GM12878 (cell line): ENCODE data around the gene ATG3. TPM values are rescaled to one million over a fixed set of nuclear protein-coding genes. Genes with fewer than 3 reads are reported as not detected.

Experiments used
- ATAC-seq: fragments of 200-7000 bp; cut with Tn5 transposase; 3 replicates; pipeline ENCODE4 v1.9.1; 2020; ENCODE audit warnings: mild to moderate bottlenecking, moderate library complexity
- BruUV-seq: library from RNA; stranded (reverse); fragments of 400-500 nt; replicated peaks from 2 replicates; lab custom pipeline; 2021; lab: Mats Ljungman, UMichigan
- CTCF ChIA-PET: fragments of 300-600 bp; sonication (Branson Sonifier 250); formaldehyde crosslinking; extraction: SDS; loops from one replicate; lab custom pipeline; 2021; ENCODE audit warnings: inconsistent platforms; lab: Yijun Ruan, JAX
- POLR2A ChIA-PET: fragments of 350-600 bp; formaldehyde crosslinking; extraction: SDS; loops from one replicate; lab custom pipeline; 2021; ENCODE audit warnings: inconsistent platforms; lab: Charles Lee
- RAD21 ChIA-PET: fragments of 300-600 bp; sonication (Branson Sonifier 250); formaldehyde crosslinking; loops from one replicate; lab custom pipeline; 2023; ENCODE audit warnings: antibody characterized with exemption; ENCODE audit not compliant: unreplicated experiment; lab: Charles Lee
- SMC1A ChIA-PET: fragments of 300-600 bp; sonication (Branson Sonifier 250); formaldehyde crosslinking; loops from one replicate; lab custom pipeline; 2023; ENCODE audit not compliant: unreplicated experiment, uncharacterized antibody; lab: Charles Lee
- DNase-seq: peaks from one replicate; pipeline ENCODE4 v3.0.0-alpha.2; 2011; ENCODE audit warnings: low read depth, low spot score
- FAIRE-seq: peaks from 3 replicates; lab custom pipeline; 2011; peaks lifted over from hg19 to GRCh38; lab: Jason Lieb, UNC
- H2AFZ ChIP-seq: 2 replicates; pipeline ENCODE4 v1.6.0; 2011; ENCODE audit warnings: low read depth, low read length, control low read depth; ENCODE audit not compliant: control insufficient read depth
- H3K27ac ChIP-seq: 2 replicates; pipeline ENCODE4 v1.5.1; 2011; ENCODE audit warnings: control low read depth; ENCODE audit not compliant: control insufficient read depth, insufficient read depth
- H3K27me3 ChIP-seq, 2 experiments: replicated peaks in 1 of 2; 2 replicates each; pipeline versions ENCODE4 v1.6.0 to v1.6.1; 2011; ENCODE audit warnings: low read length in 1 of 2; ENCODE audit not compliant: control insufficient read depth in 2 of 2, insufficient read depth in 2 of 2
- H3K36me3 ChIP-seq, 2 experiments: 2 replicates each; pipeline ENCODE4 v1.5.1; 2011; ENCODE audit warnings: low read length in 1 of 2; ENCODE audit not compliant: control insufficient read depth in 2 of 2, insufficient read depth in 2 of 2
- H3K4me1 ChIP-seq: 2 replicates; pipeline ENCODE4 v1.6.1; 2011; ENCODE audit warnings: mild to moderate bottlenecking, low read length, moderate library complexity, mixed read lengths; ENCODE audit not compliant: control insufficient read depth, insufficient read depth
- H3K4me2 ChIP-seq: 2 replicates; pipeline ENCODE4 v1.6.0; 2011; ENCODE audit warnings: control low read depth; ENCODE audit not compliant: control insufficient read depth, insufficient read depth
- H3K4me3 ChIP-seq: fragments of 200-600 bp; sonication (generic); 2 replicates; pipeline ENCODE4 v1.5.1; 2016
- H3K79me2 ChIP-seq: 2 replicates; pipeline ENCODE4 v1.6.0; 2011; ENCODE audit warnings: low read length; ENCODE audit not compliant: control insufficient read depth, insufficient read depth
- H3K9ac ChIP-seq: 2 replicates; pipeline ENCODE4 v1.8.0; 2011; ENCODE audit warnings: low read length, control low read depth, mixed read lengths; ENCODE audit not compliant: control insufficient read depth, insufficient read depth
- H3K9me3 ChIP-seq: replicated peaks from 3 replicates; pipeline ENCODE4 v1.5.1; 2011; ENCODE audit warnings: mild to moderate bottlenecking, low read length; ENCODE audit not compliant: control insufficient read depth, insufficient read depth
- H4K20me1 ChIP-seq: 2 replicates; pipeline ENCODE4 v1.6.0; 2011; ENCODE audit not compliant: control insufficient read depth, insufficient read depth
- ATF7 ChIP-seq: fragments of 450-650 bp; IDR thresholded peaks from 2 replicates; pipeline ENCODE4 v1.6.1; 2016; ENCODE audit warnings: low read depth, mild to moderate bottlenecking
- BMI1 ChIP-seq: fragments of 450-650 bp; IDR thresholded peaks from 2 replicates; pipeline ENCODE4 v1.6.1; 2016; ENCODE audit warnings: mild to moderate bottlenecking, moderate library complexity, borderline replicate concordance
- BRCA1 ChIP-seq: IDR thresholded peaks from 2 replicates; pipeline ENCODE4 v1.6.1; 2011; ENCODE audit warnings: low read depth, low read length, improper control_type of control experiment
- CREB1 ChIP-seq: IDR thresholded peaks from 2 replicates; pipeline ENCODE4 v1.6.1; 2012; ENCODE audit warnings: low read depth, mild to moderate bottlenecking, inconsistent platforms
- ESRRA ChIP-seq: IDR thresholded peaks from 2 replicates; pipeline ENCODE4 v1.6.1; 2012; ENCODE audit warnings: mild to moderate bottlenecking, low read length, improper control_type of control experiment
- HSF1 ChIP-seq: fragments of 150-350 bp; IDR thresholded peaks from 2 replicates; pipeline ENCODE4 v1.6.1; 2014; ENCODE audit warnings: mild to moderate bottlenecking, low read depth, low read length
- IRF3 ChIP-seq: fragments of 450-650 bp; IDR thresholded peaks from 2 replicates; pipeline ENCODE4 v1.6.1; 2014; ENCODE audit warnings: mild to moderate bottlenecking
- MYB ChIP-seq: fragments of 150-350 bp; IDR thresholded peaks from 2 replicates; pipeline ENCODE4 v1.6.1; 2014; ENCODE audit warnings: mild to moderate bottlenecking, low read depth, low read length, borderline replicate concordance
- MYC ChIP-seq: IDR thresholded peaks from 2 replicates; pipeline ENCODE4 v1.6.1; 2011; ENCODE audit warnings: mild to moderate bottlenecking, low read length, moderate library complexity, inconsistent platforms; ENCODE audit not compliant: insufficient read depth, insufficient replicate concordance, insufficient read length, severe bottlenecking
- NFYA ChIP-seq: IDR thresholded peaks from 2 replicates; pipeline ENCODE4 v1.6.1; 2011; ENCODE audit warnings: low read depth, mild to moderate bottlenecking, low read length, improper control_type of control experiment, borderline replicate concordance
- NR2C1 ChIP-seq: fragments of 450-650 bp; IDR thresholded peaks from 2 replicates; pipeline ENCODE4 v1.6.1; 2017; ENCODE audit warnings: antibody characterized with exemption, mild to moderate bottlenecking, moderate library complexity
- NR2C2 ChIP-seq: IDR thresholded peaks from 2 replicates; pipeline ENCODE4 v1.6.1; 2011; ENCODE audit warnings: borderline replicate concordance, low read depth; ENCODE audit not compliant: control insufficient read depth, insufficient read length
- NRF1 ChIP-seq: conservative IDR thresholded peaks from 2 replicates; pipeline ENCODE4 v1.6.1; 2011; ENCODE audit warnings: mild to moderate bottlenecking, low read depth, low read length, improper control_type of control experiment
- USF1 ChIP-seq: IDR thresholded peaks from 2 replicates; pipeline ENCODE4 v1.6.1; 2011; ENCODE audit warnings: borderline replicate concordance, low read depth, mild to moderate bottlenecking, moderate library complexity, mixed read lengths, low read length; ENCODE audit not compliant: insufficient read depth; ENCODE audit errors: extremely low read length
- WRNIP1 ChIP-seq: IDR thresholded peaks from 2 replicates; pipeline ENCODE4 v1.6.1; 2011; ENCODE audit warnings: low read depth, low read length, improper control_type of control experiment, borderline replicate concordance
- ZBTB40 ChIP-seq: fragments of 450-650 bp; IDR thresholded peaks from 2 replicates; pipeline ENCODE4 v1.6.1; 2016; ENCODE audit warnings: mild to moderate bottlenecking, moderate library complexity, borderline replicate concordance
- in situ Hi-C: fragments of 300-500 bp; cut with MboI; formaldehyde crosslinking; loops from 9 replicates; pipeline ENCODE4 v1.14.3; 2018; ENCODE audit warnings: mixed read lengths
- intact Hi-C: fragments of 100-400 bp; cut with micrococcal nuclease; formaldehyde crosslinking; loops from one replicate; pipeline ENCODE4 v1.14.2; 2022; ENCODE audit not compliant: unreplicated experiment
- polyA plus RNA-seq, 11 experiments: library from polyadenylated mRNA; depleted of rRNA in 4 of 11; unstranded in 6 of 11; stranded (reverse) in 5 of 11; fragments of >200 nt; fragmentation: Nextera tagmentation in 4 of 11; fragmentation: Illumina TruSeq in 1 of 11; extraction: Ambion mirVana in 4 of 11; extraction: Trizol in 1 of 11; gene quantifications; 1 replicate in 1 of 11; 2 replicates in 10 of 11; pipeline versions ENCODE4 v1.2.1 to v1.2.3, GENCODE V29; 2011 to 2016; ENCODE audit warnings: inconsistent platforms in 2 of 11, missing spikeins in 2 of 11, low read depth in 1 of 11
- total RNA-seq, 4 experiments: library from RNA; depleted of rRNA in 3 of 4; stranded (reverse); fragments of >200 nt in 3 of 4; fragmentation: Illumina TruSeq in 1 of 4; extraction: Trizol in 1 of 4; gene quantifications; 2 replicates each; pipeline versions ENCODE4 v1.2.1 to v1.2.3, GENCODE V29; 2013 to 2021

The ATG3 gene
- total and polyA plus RNA-seq, 10 of the 15 experiments (the other 5 are each of a cell fraction or from before 2014, with no cell fraction given): 49.8 to 97.0 (median 63.6) TPM

GRCh38 chr3:112598731-112599130 is 37.0 kb upstream of the ATG3 start:
- CTCF ChIA-PET: no interaction called here

More at GRCh38 chr3:112598731-112599130, 37.0 kb upstream of the ATG3 start:
- no peak for FAIRE-seq
- no peaks in the 10 kb centered on the region for H3K36me3 ChIP-seq
- RAD21 ChIA-PET: interaction anchor here (1.4 kb wide), 1 partner anchor 305 kb away, joined by 3 read pairs; the partner anchor contains the start of gene SLC9C1
- H3K27me3 ChIP-seq: peaks cover 0 to 2% of the 10 kb centered on the region in 2 experiments; a peak in 1 of 4 replicates
- POLR2A ChIA-PET: no interaction called here
- H3K27ac ChIP-seq: no peak overlapping the region
- SMC1A ChIA-PET: interaction anchor here (1.9 kb wide), 1 partner anchor 14 kb away, joined by 6 read pairs; no protein-coding TSS in a partner anchor
- no peak for DNase-seq
- H3K79me2 ChIP-seq: no peaks in the 10 kb centered on the region
- TF ChIP-seq NR2C1 (no peak), MYB (no peak), ATF7 (no peak), IRF3 (no peak), ZBTB40 (no peak), MYC (no peak), NFYA (no peak), CREB1 (no peak), WRNIP1 (no peak), HSF1 (no peak), USF1 (no peak), NR2C2 (no peak), BRCA1 (no peak), NRF1 (no peak), ESRRA (no peak), BMI1 (no peak)
- H3K9ac ChIP-seq: no peak overlapping the region
- no peak overlapping the region for H3K4me3 ChIP-seq
- no peaks in the 10 kb centered on the region for H4K20me1 ChIP-seq
- intact Hi-C loops: no loop called here
- H3K9me3 ChIP-seq: no peaks in the 10 kb centered on the region
- in situ Hi-C loops: no loop called here
- BruUV-seq: no TSS peak
- H2AFZ ChIP-seq: no peak overlapping the region
- ATAC-seq: no peak
- H3K4me2 ChIP-seq: no peak overlapping the region
- H3K4me1 ChIP-seq: peaks cover 12% of the 10 kb centered on the region
